Activated CD4-positive, alpha-beta T cell treated with anti-CD3 and anti-CD28 coated beads, Interleukin-2, Interleukin-4, amounts not matched to agents 100 ng/mL and 50 ng/mL, durations not matched to agents 16 hours and 8 hours (primary cell): Measurements from ENCODE around the gene CHD9.
"Not testable (repeated sequence)": the region's sequence is repeated elsewhere in the genome, so short reads cannot be mapped to it uniquely, and the experiment has no call there.

ENCODE experiments used
- DNase-seq: peaks from one replicate; pipeline ENCODE4 v3.0.0-alpha.2; 2020; ENCODE audit warnings: low spot score

The CHD9 gene

DNA sequence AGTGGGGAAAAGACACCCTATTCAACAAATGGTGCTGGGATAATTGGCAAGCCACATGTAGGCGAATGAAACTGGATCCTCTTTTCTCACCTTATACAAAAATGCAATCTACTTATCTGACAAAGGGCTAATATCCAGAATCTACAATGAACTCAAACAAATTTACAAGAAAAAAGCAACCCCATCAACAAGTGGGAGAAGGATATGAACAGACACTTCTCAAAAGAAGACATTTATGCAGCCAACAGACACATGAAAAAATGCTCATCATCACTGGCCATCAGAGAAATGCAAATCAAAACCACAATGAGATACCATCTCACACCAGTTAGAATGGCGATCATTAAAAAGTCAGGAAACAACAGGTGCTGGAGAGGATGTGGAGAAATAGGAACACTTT lies 223.7 kb downstream of the CHD9 start:
- not testable (repeated sequence) for DNase-seq

DNA sequence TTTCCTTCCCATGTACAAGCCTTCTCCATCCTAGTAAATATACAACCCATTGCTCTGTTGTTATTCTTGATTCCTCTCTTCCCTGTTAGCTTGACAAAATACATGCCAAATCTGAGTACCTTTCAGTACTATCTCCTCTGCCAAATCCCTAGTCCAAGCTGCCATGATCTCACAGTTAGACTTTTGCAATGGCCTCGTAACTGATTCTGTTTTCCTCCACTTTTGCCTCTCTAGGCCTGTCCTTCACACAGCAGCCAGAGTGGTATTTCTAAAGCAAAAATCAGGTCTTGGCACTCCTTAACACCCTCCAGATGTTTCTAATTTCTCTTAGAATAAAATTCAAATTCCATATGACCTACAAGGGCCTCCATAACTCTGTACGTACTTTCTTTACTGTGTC lies 226.5 kb downstream of the CHD9 start:
- no peak for DNase-seq

DNA sequence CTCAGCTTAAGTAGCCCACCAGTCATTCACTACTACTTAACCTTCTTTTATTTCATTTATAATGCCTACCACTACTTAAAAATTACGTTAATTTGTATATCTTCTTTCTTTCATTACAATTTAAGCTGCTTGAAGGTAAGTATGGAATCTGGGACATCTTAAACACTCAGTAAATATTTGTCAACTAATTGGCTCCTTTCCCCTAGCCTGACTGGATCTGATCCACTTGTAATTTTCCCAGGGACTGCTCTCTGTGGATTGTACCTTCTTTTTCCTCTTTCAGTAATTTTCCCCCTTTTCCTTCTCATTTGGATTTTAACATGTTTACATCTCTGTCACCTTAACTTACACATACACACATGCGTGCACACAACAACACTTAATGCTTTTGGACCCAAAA lies 227.1 kb downstream of the CHD9 start:
- no peak for DNase-seq

DNA sequence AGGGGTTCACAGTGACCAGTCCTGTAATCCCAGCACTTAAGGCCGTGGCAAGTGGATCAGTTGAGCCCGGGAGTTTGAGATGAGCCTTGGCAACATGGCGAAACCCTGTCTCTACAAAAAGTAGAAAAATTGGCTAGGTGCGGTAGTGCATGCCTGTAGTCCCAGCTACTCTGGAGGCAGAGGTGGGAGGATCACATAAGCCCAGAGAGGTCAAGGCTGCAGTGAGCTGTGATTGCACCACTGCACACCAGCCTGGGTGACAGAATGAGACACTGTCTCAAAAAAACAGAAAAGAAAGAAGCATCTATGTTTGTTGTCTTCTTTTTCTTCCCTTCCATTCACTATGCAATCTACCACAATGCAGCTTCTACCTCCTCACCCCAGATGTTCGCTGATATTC lies 227.5 kb downstream of the CHD9 start:
- no peak for DNase-seq

GRCh38 chr16:53282975-53283946 lies 228.5 kb downstream of the CHD9 start:
- peak; percentile 26 for DNase-seq

- no peak for DNase-seq
Observed at GRCh38 chr16:53285236-53285635, 230.4 kb downstream of the CHD9 start.

DNA sequence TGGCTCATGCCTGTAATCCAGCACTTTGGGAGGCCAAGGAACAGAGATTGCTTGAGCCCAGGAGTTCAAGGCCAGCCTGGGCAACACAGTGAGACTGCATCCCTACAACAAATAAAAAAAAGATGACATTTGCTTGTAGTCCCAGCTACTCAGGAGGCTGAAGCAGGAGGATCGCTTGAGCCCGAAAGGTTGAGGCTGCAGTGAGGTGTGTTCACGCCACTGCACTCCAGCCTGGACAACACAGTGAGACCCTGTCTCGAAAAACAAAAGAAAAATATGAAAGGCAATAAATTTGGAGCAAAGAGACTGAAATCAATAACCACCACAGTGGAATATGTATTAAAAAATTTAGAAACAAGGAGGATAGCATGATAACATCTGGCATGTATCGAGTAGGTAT lies 235.7 kb downstream of the CHD9 start:
- DNase-seq = no peak

DNA sequence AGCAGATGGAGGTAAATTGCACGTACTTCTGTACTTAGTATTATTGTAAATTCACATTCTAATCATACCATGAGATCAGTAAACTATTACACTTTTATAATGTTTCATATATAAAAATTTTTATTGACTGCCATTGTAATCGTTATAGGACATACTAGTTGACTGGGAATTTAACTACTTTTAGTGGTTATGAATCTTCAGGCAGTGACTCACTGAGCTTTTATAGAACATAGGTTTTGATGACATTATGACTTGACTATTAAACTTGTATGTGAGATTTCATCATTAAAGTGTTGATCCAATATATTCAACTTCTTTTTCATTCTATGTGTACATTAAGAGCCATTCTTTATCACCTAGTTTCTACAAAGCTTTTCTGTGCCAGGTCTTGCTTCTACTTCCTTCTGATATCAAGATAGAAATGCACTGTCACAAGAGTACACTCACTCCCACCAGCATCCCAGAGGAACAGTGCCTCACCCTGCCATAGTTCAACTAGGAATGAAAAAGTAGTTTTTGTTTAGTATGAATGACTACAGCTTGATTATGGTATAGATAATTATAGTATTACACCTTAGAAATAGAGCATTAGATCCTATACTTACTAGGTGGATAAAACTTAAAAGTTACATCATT lies 237.1 kb downstream of the CHD9 start:
- DNase-seq = no peak

DNA sequence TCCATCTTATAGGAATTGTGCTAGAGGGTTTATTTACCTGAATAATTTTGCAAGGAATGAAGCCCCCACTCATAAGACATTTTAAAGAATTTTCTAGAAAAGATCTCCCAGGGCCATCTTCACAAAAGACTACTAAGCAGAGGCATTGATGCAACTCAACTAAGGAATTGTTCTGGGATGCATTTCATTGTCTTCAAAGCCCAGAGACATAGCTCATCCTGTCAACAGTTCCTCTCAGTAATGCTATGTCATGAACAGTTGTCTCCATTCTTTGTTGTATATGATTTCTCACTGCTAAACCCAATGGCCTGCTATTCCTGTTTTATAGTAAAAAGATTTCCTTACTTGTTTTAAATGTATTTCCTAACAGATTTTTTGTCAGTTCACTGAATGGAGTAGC lies 242.7 kb downstream of the CHD9 start:
- DNase-seq = no peak

GRCh38 chr16:53304334-53304733 lies 249.5 kb downstream of the CHD9 start:
- no peak for DNase-seq

DNA sequence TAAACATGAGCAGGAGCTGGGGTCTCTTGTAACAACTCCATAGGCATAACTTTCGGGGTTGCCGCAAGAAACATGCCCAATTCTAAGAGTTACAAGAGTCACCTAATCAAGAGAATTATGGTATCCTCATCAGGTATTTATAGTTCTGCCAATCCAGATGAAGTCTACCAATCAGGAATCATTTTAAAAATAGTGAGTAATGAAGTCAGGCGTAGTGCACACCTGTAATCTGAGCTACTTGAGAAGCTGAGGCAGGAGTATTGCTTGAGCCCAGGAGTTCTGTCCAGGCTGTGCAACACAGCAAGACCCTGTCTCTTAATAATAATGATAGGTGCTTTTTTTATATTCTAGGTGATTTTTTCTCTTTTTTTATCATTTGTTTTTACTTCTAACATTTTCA lies 251.0 kb downstream of the CHD9 start:
- DNase-seq = no peak

DNA sequence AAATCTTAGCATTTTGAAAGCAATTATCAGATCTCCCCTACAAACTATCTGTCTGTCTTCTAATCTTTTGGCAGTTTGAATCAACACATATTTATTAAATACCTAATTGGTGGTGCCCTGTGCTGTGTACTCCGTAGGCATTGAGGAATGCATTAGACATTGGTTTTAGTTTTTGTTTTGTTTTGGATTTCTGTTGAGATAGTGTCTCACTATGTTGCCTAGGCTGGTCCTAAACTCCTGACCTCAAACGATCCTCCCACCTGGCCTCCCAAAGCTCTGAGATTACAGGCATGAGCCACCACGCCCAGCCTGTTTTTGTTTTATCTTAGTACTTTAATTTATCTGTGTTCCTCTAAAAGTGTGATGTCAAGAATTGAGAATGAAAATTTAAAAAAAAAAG lies 254.7 kb downstream of the CHD9 start:
- DNase-seq = no peak

- no peak for DNase-seq
Observed at GRCh38 chr16:53320992-53321391, 266.2 kb downstream of the CHD9 start.

- no peak for DNase-seq
Observed at GRCh38 chr16:53323924-53324323, 269.1 kb downstream of the CHD9 start.

- not testable (repeated sequence) for DNase-seq
Observed at GRCh38 chr16:53330991-53331390, 276.2 kb downstream of the CHD9 start.

- DNase-seq = no peak
Observed at GRCh38 chr16:53334581-53334980, 279.8 kb downstream of the CHD9 start.

DNA sequence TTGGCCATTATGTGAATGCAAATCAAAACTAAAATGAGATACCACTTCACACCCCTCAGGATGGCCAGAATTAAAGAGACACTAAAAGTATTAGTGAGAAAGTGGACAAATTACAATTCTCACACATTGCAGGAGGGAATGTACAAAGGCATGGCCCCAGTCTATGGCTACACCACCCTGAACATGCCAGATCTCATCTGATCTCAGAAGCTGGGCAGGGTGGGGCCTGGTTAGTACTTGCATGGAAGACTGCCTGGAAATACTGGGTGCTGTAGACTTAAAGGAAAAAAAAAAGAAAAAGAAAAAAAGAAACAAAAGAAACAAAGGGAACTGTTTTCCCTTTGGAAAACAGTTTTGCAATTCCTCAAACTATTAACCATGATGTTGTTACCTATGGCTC lies 282.5 kb downstream of the CHD9 start:
- DNase-seq = no peak

DNA sequence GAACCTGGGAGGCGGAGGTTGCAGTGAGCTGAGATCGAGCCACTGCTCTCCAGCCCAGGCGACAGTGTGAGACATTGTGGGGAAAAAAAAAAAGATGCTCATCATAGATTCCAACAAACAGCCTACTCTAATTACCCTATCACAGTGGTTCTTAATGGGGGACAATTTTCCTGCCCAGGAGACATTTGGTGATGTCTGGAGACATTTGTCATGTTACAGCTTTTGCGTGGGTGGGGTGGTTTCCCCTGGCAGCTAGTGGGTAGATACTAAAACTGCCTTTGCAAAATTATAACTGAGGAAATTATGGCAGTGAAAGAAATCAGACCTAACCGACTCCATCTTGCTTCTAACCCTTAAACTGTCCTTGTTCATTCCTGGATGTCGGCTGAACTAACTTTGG lies 287.0 kb downstream of the CHD9 start:
- DNase-seq = no peak

GRCh38 chr16:53355064-53355463 lies 300.3 kb downstream of the CHD9 start:
- DNase-seq = no peak

- DNase-seq = no peak
Observed at GRCh38 chr16:53356478-53357207, 301.9 kb downstream of the CHD9 start.

DNA sequence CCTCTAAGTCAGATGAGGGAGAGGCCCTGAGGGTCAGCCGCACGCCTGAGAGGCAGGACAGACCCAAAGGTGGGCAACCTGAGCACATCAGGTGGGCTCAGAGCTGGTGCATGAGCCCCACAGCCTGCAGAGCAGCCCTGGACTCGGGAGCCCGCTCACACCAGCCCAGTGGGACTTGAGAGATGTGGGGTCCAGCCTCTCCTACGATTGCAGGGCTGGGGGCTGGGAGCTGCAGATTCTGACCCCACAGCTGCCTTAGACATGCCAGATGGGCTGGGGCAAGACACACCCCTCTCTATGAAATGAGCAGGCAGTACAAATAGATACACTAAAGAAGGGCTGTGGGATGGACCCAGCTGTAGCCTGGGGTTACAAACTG lies 302.4 kb downstream of the CHD9 start:
- DNase-seq = no peak

DNA sequence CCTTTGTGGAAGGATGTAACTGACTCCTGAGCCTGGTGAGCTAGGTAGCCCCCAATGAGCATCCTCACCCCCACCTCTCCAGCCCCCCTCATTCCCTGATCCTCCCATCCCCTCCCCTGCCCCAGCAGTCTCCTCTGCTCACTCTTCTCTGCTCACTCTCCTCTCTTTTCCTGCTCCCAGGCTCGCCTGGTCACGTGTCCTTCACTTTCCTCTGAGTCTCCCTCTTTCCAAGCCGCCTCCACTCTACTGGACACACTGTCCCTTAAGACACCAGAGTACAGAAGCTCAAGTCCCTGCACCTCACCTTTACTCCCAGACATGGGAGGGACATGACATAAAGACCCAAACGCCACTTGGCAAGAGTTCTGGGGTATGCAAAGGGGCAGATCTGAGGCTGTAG lies 303.2 kb downstream of the CHD9 start:
- no peak for DNase-seq

DNA sequence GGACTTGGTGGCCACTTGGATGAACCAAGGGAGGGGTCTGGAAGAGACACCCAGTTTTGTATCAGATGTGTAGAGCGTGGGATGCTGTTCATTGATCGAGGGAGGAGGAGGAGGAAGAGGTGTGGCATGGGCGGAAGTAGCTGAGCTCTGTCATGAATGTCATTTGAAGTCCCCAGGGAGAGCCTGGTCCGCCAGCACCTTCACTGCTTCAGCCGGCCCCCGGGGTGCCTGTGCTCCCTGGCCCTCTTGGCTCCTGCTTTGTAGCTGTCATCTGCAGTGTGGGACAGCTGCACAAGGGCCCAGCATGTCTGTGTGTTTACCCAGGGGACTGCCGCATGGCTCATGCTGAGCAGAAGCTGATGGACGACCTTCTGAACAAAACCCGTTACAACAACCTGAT lies 304.1 kb downstream of the CHD9 start:
- DNase-seq = no peak
